CD1c-positive myeloid dendritic cell (primary cell): Measurements from ENCODE around the gene KSR1.
"Not testable (repeated sequence)": the region's sequence is repeated elsewhere in the genome, so short reads cannot be mapped to it uniquely, and the experiment has no call there.

Experiments used
- DNase-seq: peaks from one replicate; pipeline ENCODE4 v3.0.0-alpha.2; 2016; ENCODE audit errors: extremely low spot score

KSR1 gene

GRCh38 chr17:27633312-27634025, 177.2 kb downstream of the KSR1 start:
- peak; percentile 43 for DNase-seq

- no peak for DNase-seq
These were observed 177.7 kb downstream of the KSR1 start for GRCh38 chr17:27634026-27634335.

- peak; percentile 58 for DNase-seq
These were observed 178.5 kb downstream of the KSR1 start for GRCh38 chr17:27634776-27635175.

GRCh38 chr17:27635275-27635823, 179.1 kb downstream of the KSR1 start:
- DNase-seq, result peak; percentile 94

- DNase-seq, result not testable (repeated sequence)
These were observed 179.8 kb downstream of the KSR1 start for GRCh38 chr17:27636005-27636520.

- not testable (repeated sequence) for DNase-seq
These were observed 181.6 kb downstream of the KSR1 start for GRCh38 chr17:27637818-27638217.

- not testable (repeated sequence) for DNase-seq
These were observed 182.2 kb downstream of the KSR1 start for GRCh38 chr17:27638415-27638914.

GRCh38 chr17:27640790-27641189, 184.5 kb downstream of the KSR1 start:
- no peak for DNase-seq

GRCh38 chr17:27644586-27644985, 188.3 kb downstream of the KSR1 start:
- no peak for DNase-seq

GRCh38 chr17:27645621-27646020, 189.4 kb downstream of the KSR1 start:
- not testable (repeated sequence) for DNase-seq

GRCh38 chr17:27646232-27646631, 190.0 kb downstream of the KSR1 start:
- no peak for DNase-seq

GRCh38 chr17:27647765-27648164, 191.5 kb downstream of the KSR1 start:
- DNase-seq, result no peak

GRCh38 chr17:27649111-27649571, 192.9 kb downstream of the KSR1 start:
- not testable (repeated sequence) for DNase-seq

GRCh38 chr17:27649929-27650328, 193.7 kb downstream of the KSR1 start:
- no peak for DNase-seq

- DNase-seq, result no peak
These were observed 194.6 kb downstream of the KSR1 start for GRCh38 chr17:27650836-27651235.

GRCh38 chr17:27651411-27652345, 195.4 kb downstream of the KSR1 start:
- peak; percentile 72 for DNase-seq

GRCh38 chr17:27653449-27653971, 197.3 kb downstream of the KSR1 start:
- DNase-seq, result not testable (repeated sequence)

- no peak for DNase-seq
These were observed 197.9 kb downstream of the KSR1 start for GRCh38 chr17:27654136-27654535.

GRCh38 chr17:27654654-27655524, 198.6 kb downstream of the KSR1 start:
- DNase-seq, result peak; percentile 82

- DNase-seq, result not testable (repeated sequence)
These were observed 199.4 kb downstream of the KSR1 start for GRCh38 chr17:27655525-27656111.
